ENCODE measurements around the gene NRF1. TPM values are rescaled to one million over a fixed set of nuclear protein-coding genes. Genes with fewer than 3 reads are reported as not detected.
"Not testable (repeated sequence)": the region's sequence is repeated elsewhere in the genome, so short reads cannot be mapped to it uniquely, and the experiment has no call there.

NRF1 gene
- total and polyA plus RNA-seq, 8 donors, result 5.5 to 11.2 (median 7.0) TPM

- DNase-seq, result peak in 1 of 6 donors; percentile 6
- TF ChIP-seq CTCF (IDR thresholded peaks at IDR 0.05), result no peak
- FAIRE-seq, result no peak
- Histone ChIP-seq H3K4me3 (no peak overlapping the region), H3K27ac (no peak overlapping the region), H3K36me3 (no peaks in the 10 kb centered on the region), H3K27me3 (no peaks in the 10 kb centered on the region), H3K9me3 (no peaks in the 10 kb centered on the region), H3K4me1 (no peaks in the 10 kb centered on the region)
- ATAC-seq, result no peak
- 87 to 93% methylated on average over 6 of the region's 6 CpGs for WGBS, 2 donors
- intact Hi-C loops (cut with DNase I), result no loop called here
Observed at GRCh38 chr7:129790136-129790535, 178.6 kb downstream of the NRF1 start.

- H3K4me1 ChIP-seq, result no peaks in the 10 kb centered on the region
- no peak for ATAC-seq
- no peak for TF ChIP-seq CTCF (IDR thresholded peaks at IDR 0.05)
- intact Hi-C loops (cut with DNase I), result no loop called here
- H3K27ac ChIP-seq, result no peak overlapping the region
- no peak for FAIRE-seq
- no peaks in the 10 kb centered on the region for H3K9me3 ChIP-seq
- no peaks in the 10 kb centered on the region for H3K36me3 ChIP-seq
- peak in 1 of 6 donors; percentile 32 for DNase-seq
- H3K27me3 ChIP-seq, result no peaks in the 10 kb centered on the region
- WGBS, 2 donors, result 82 to 83% methylated on average over 9 of the region's 9 CpGs
- H3K4me3 ChIP-seq, result no peak overlapping the region
Observed at GRCh38 chr7:129792721-129793120, 181.2 kb downstream of the NRF1 start.

GRCh38 chr7:129793506-129794310 lies 182.2 kb downstream of the NRF1 start:
- WGBS, 2 donors, result 66 to 73% methylated on average over 9 of the region's 9 CpGs
- ATAC-seq (no peak), DNase-seq (peak in 2 of 6 donors; percentile 26 to 33), FAIRE-seq (no peak)
- no peak for TF ChIP-seq CTCF (IDR thresholded peaks at IDR 0.05)
- Histone ChIP-seq H3K27ac (no peak overlapping the region), H3K4me3 (no peak overlapping the region), H3K27me3 (no peaks in the 10 kb centered on the region), H3K4me1 (no peaks in the 10 kb centered on the region), H3K36me3 (no peaks in the 10 kb centered on the region), H3K9me3 (no peaks in the 10 kb centered on the region)
- intact Hi-C loops (cut with DNase I), result no loop called here

GRCh38 chr7:129794461-129794860 lies 182.9 kb downstream of the NRF1 start:
- FAIRE-seq; H3K4me1 ChIP-seq; intact Hi-C loops (cut with DNase I); H3K27me3 ChIP-seq; H3K36me3 ChIP-seq; H3K9me3 ChIP-seq; H3K4me3 ChIP-seq; H3K27ac ChIP-seq; ATAC-seq: not testable (repeated sequence)
- peak in 2 of 6 donors; percentile 19 to 26 for DNase-seq
- WGBS, 2 donors, result 87 to 91% methylated on average over 9 of the region's 9 CpGs

- no peaks in the 10 kb centered on the region for H3K27me3 ChIP-seq
- H3K27ac ChIP-seq, result no peak overlapping the region
- 84 to 86% methylated on average over 9 of the region's 9 CpGs for WGBS, 2 donors
- H3K4me3 ChIP-seq, result no peak overlapping the region
- FAIRE-seq (no peak), ATAC-seq (no peak), DNase-seq (peak in 1 of 6 donors; percentile 36)
- H3K4me1 ChIP-seq, result no peaks in the 10 kb centered on the region
- H3K36me3 ChIP-seq, result no peaks in the 10 kb centered on the region
- no peak for TF ChIP-seq CTCF (IDR thresholded peaks at IDR 0.05)
- intact Hi-C loops (cut with DNase I), result no loop called here
- no peaks in the 10 kb centered on the region for H3K9me3 ChIP-seq
Observed at GRCh38 chr7:129796186-129796775, 184.8 kb downstream of the NRF1 start.
